HL-60/S4 treated with retinoic acid at 250 ng/mL for 4 days and 3 days (cell line): ENCODE measurements around the gene NPLOC4.

Source experiments
- in situ Hi-C: fragments of 300-500 bp; cut with MboI; formaldehyde crosslinking; loops from 2 replicates; pipeline ENCODE4 v1.7.0; 2022; ENCODE audit warnings: low sequenced_read_pairs

Gene NPLOC4

GRCh38 chr17:81520021-81520901 lies 116.7 kb downstream of the NPLOC4 start:
- in situ Hi-C loops = no loop called here

DNA sequence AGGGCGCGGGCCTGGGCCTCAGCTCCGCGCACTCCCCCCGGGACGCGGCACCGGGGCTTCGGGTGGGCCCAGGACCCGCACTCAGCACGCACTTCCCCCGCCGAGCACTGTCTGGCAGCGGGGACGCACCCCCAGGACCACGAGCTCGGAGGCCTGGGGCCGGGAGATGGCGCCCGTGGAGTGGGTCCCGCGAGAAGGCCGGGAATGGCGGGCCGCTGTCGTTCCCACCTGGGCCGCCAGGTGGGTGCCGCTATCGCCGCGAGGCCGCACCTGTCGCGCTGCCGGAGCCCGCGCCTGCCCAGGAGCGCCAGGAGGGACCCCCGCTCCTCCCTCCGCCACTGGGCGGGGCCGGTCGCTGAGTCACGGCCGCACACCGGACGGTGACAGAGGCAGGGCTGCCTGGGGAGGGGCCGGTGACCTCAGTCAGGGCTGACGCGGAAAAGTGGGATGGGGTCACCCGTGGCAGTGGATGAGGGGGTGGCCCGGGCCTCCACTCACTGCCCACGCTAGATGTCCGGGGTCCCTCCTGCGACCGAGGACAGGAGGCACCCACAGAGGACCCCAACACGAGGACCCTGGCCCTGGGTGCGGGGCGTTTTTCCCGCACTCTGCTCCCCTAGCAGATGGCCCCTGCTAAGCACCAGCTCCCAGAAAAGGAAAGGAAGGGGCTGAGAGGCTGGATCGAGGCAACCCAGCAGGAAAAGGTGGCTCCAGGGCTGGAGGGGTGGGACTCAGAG lies 117.5 kb downstream of the NPLOC4 start:
- in situ Hi-C loops = no loop called here

- in situ Hi-C loops = no loop called here
Measured at GRCh38 chr17:81518785-81519283, 118.1 kb downstream of the NPLOC4 start.

DNA sequence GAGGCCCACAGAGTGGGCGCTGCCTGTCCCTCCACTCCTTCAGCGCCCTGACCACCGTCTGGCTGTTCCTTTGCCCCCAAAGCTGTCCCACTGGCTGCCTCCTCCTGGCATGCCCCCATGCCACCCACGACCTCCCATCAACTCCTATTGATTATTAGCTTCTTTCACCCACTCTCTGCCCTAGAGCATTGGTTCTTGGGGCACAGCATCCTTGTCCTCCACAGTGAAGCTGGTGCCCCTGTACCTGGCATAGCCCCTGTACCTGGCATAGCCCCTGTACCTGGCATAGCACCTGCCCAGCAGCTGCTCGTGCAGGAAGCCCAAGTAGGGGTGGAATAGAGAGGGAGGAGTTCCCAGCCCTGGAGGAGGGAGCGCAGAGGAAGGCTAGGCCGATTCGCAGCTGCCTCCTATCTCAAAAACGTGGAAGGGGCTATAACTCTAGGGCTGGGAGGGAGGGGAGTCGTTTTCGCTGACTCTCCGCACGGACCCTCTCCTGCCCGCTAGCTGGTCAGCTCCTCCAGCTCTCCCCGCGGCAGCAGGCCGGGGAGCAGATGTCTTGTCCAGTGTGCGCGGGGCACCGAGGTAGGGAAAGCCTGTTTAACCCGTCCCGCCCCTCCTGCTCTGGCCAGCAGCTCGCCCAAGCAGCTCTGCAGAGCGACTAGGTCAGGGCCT lies 118.7 kb downstream of the NPLOC4 start:
- in situ Hi-C loops = no loop called here

- in situ Hi-C loops = no loop called here
Measured at GRCh38 chr17:81517339-81518112, 119.4 kb downstream of the NPLOC4 start.

- in situ Hi-C loops = no loop called here
Measured at GRCh38 chr17:81517009-81517338, 119.9 kb downstream of the NPLOC4 start.

DNA sequence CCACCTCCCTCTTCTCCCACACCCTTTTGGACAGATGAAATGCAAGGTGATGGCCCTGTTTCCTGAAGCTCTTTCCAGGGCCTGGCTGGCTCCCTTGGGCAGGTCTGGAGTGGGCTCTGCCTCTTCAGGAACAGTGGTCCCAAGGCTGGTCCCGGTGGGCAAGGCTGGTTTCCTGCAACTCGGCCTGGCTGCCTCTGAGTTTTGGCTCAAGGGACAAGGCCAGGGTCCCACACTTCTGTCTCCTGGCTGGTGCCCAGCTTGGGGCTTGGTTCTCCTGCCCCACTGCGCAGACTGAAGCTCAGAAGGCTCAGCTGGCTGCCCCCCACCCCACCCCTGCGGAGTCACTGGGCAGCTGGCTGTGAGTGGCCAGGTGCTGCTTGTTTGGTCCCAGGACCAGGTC lies 120.5 kb downstream of the NPLOC4 start:
- in situ Hi-C loops = no loop called here

DNA sequence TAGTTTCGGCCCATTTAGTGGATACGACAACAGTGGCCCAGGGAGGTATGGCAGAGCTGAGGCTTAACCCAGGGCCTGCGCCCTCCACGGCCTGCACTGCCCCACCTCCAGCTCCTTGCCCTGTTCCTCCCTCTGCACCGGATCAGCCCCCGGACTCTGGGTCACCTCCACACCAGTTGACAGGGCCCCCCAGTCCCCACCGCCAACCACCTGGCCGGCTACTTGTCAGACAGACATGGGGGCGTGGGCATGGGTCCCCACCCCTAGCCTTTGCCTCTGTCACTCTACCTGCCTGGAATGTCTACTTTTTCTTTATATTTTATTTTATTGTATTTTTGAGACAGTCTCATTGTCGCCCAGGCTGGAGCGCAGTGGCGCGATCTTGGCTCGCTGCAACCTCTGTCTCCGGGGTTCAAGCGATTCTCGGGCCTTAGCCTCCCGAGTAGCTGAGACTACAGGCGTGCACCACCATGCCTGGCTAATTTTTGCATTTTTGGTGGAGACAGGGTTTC lies 121.3 kb downstream of the NPLOC4 start:
- in situ Hi-C loops = no loop called here

- in situ Hi-C loops = no loop called here
Measured at GRCh38 chr17:81514739-81515529, 122.0 kb downstream of the NPLOC4 start.

GRCh38 chr17:81514489-81514738 lies 122.5 kb downstream of the NPLOC4 start:
- in situ Hi-C loops = no loop called here

DNA sequence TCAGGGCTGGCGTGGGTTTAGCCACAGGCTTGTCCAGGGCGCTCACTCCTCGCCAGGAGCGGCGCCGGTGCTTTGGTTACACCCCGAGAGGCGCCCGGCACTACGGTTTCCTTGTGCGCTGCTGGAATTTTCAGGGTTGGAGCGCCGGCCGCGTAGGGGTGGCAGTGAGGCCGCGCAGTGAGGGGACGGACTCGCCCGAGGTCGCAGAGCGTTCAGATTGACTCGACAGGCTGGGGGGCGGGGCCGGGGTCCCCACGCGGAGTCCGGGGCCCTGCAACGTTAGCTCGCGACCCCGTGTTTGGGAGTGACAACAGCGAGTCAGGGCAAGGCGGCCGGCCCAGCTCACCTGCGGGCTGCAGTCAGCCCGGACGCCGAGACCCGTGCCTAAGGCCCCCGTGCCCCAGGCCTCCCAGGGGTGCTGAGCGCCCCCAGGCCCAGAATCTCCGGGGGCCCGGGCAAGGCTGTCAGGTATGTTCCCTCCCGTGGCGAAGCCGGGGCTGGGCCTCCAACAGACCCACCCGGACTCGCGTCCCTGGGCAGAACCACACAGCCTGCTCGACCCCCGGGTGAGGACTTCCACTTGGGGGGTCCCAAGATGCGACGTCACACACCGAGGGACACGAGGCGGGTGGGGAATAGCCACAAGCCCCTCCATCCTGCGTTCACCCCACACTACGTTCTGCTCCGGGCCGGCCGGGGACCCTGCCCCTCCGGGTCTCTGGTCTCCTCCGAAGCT lies 123.0 kb downstream of the NPLOC4 start:
- in situ Hi-C loops = no loop called here

DNA sequence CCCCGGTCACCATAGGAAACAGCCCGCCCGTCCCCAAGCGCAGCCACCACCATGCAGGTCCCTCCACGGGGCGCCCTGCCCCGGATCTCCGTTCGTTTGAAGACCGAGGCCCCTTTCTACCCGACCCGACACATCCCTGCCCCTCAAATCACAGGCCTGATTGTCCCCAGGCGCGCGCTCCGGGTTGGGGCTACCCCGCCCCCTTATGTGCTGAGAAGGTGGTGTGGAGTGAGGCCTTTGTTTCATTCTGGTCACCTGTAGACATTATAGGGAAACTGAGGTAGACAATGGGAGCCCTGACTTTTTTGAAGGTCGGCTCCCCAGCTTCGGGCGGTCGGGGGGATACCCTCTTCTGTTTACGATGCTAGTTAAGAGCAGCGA lies 123.5 kb downstream of the NPLOC4 start:
- in situ Hi-C loops = no loop called here

GRCh38 chr17:81512562-81513371 lies 124.1 kb downstream of the NPLOC4 start, which contains the start of gene ACTG1:
Gene ACTG1, minus strand, starts transcription at chr17:81512799. Its CDS starts 445 bp downstream, at chr17:81512354.
- in situ Hi-C loops = no loop called here

DNA sequence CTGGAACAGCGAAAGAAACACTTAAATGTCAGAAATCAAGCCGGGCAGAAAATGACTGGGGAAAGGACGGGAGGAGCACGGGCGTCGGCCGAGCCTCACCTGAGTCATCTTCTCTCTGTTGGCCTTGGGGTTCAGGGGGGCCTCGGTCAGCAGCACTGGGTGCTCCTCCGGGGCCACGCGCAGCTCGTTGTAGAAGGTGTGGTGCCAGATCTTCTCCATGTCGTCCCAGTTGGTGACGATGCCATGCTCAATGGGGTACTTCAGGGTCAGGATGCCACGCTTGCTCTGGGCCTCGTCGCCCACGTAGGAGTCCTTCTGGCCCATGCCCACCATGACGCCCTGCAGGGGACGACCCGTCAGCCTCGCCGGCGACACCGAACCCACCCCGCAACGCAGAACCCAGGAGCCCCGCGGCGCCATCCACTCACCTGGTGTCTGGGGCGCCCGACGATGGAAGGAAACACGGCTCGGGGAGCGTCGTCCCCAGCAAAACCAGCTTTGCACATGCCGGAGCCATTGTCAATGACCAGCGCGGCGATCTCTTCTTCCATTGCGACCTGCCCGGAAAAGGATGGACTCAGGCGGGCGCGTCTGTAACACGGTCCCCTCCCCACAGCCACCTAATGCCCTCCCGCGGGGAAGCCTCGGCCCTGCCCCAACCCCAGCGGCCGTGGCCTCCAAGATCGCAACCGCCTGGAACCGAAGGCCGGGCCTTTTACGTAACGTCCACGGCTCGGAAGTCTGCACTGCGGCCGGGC lies 124.9 kb downstream of the NPLOC4 start:
- in situ Hi-C loops = no loop called here

DNA sequence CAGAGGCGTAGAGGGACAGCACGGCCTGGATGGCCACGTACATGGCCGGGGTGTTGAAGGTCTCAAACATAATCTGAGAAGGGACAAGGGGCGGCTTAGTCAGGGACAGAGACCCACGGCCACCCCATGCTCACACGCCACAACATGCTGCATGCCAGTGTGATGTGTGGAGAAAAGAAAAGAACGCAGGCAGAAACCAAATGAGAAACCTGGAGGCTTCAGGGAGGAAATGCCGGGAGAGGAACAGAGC lies 125.4 kb downstream of the NPLOC4 start:
- in situ Hi-C loops = no loop called here

DNA sequence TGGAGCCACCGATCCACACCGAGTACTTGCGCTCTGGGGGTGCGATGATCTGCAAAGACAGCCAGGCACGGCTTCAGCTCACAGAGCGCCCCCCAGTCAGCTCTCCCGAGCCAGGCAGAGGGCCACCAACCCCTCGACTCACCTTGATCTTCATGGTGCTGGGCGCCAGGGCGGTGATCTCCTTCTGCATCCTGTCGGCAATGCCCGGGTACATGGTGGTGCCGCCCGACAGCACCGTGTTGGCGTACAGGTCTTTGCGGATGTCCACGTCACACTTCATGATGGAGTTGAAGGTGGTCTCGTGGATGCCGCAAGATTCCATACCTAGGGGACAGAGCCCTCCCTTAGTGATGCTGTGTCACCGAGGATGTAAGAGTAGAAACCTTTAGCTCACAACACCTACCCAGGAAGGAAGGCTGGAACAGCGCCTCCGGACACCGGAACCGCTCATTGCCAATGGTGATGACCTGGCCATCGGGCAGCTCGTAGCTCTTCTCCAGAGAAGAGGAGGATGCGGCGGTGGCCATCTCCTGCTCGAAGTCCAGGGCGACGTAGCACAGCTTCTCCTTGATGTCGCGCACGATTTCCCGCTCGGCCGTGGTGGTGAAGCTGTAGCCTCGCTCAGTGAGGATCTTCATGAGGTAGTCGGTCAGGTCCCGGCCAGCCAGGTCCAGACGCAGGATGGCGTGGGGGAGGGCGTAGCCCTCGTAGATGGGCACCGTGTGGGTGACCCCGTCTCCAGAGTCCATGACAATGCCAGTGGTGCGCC lies 125.9 kb downstream of the NPLOC4 start:
- in situ Hi-C loops = no loop called here
